Pancreas (tissue), 10 donors: ENCODE data around the gene S100A8. TPM values are rescaled to one million over a fixed set of nuclear protein-coding genes. Genes with fewer than 3 reads are reported as not detected.

Source experiments
- ATAC-seq, 4 donors: fragments of 200-7000 bp; cut with Tn5 transposase; one replicate each; pipeline versions ENCODE4 v1.8.0 to v1.9.1; 2020; ENCODE audit warnings: mild to moderate bottlenecking in 4 of 4, moderate library complexity in 4 of 4
- DNase-seq, 6 donors: peaks; one replicate each; pipeline ENCODE4 v3.0.0-alpha.2; 2020
- FAIRE-seq: peaks from 2 replicates; lab custom pipeline; 2012; peaks lifted over from hg19 to GRCh38; lab: Jason Lieb, UNC
- H3K27ac ChIP-seq, 4 donors: fragments of 200-600 bp; sonication (generic); 1 replicate in 3 of 4; 2 replicates in 1 of 4; pipeline versions ENCODE4 v1.5.0 to v1.8.0; 2020
- H3K27me3 ChIP-seq, 4 donors: fragments of 200-600 bp; one replicate each; pipeline ENCODE4 v1.8.0; 2021
- H3K36me3 ChIP-seq, 3 donors: fragments of 200-600 bp; sonication (generic) in 1 of 3; one replicate each; pipeline versions ENCODE4 v1.5.0 to v1.8.0; 2020 to 2021
- H3K4me1 ChIP-seq, 3 donors: fragments of 200-600 bp; one replicate each; pipeline ENCODE4 v1.8.0; 2021
- H3K4me3 ChIP-seq, 4 donors: fragments of 200-600 bp; sonication (generic) in 2 of 4; one replicate each; pipeline versions ENCODE4 v1.5.0 to v1.8.0; 2020 to 2021
- H3K9me3 ChIP-seq, 4 donors: fragments of 200-600 bp; one replicate each; pipeline ENCODE4 v1.8.0; 2021
- WGBS, 2 donors: extraction: QIAGEN DNeasy Blood & Tissue Kit; methylation state at CpG; one replicate each; pipeline ENCODE4 v1.1.7; 2013; 5-methylcytosine and 5-hydroxymethylcytosine counted together
- intact Hi-C, 3 donors: fragments of 100-400 bp; cut with DNase I; formaldehyde crosslinking; loops; one replicate each; pipeline versions ENCODE4 v1.11.1 to v1.14.2; 2022
- polyA plus RNA-seq, 2 donors: library from polyadenylated mRNA; stranded (reverse); fragments of 200-250 nt; gene quantifications; one replicate each; pipeline ENCODE4 v1.2.3, GENCODE V29; 2013
- total RNA-seq, 6 donors: library from RNA; stranded (reverse); fragmentation: NEBNext Ultra II Directional in 4 of 6; extraction: Animal tissue kit (Norgen Biotek cat#: 25700) in 4 of 6; gene quantifications; one replicate each; pipeline versions ENCODE4 v1.2.1 to v1.2.4, GENCODE V29; 2021 to 2023
- TF ChIP-seq, protein P1 (sequence below), 4 donors: fragments of 200-600 bp; sonication (generic) in 3 of 4; IDR thresholded peaks; one replicate each; pipeline versions ENCODE4 v1.5.0 to v1.8.0; 2021; ENCODE audit warnings: antibody characterized with exemption in 4 of 4
- donor health status: healthy with polysubstance abuse.
- donor health status: DM: no; HTN: no; CAD: no; lungs with moderate emphysema.
- donor health status: DM: no; HTN: no; CAD: no.
- donor health status: control.
- donor health status: control.
- donor health status: Bipolar disorder and iron deficiency.
- donor health status: DM: yes; HTN: yes; CAD: no.
- donor health status: DM: no; HTN: no; CAD: no.
- donor health status: DM: no; HTN: no; CAD: no.
- donor health status: DM: yes; HTN: yes; CAD: no.

S100A8 gene
- total and polyA plus RNA-seq, 8 donors: 2.0 to 41.9 (median 19.7) TPM

DNA sequence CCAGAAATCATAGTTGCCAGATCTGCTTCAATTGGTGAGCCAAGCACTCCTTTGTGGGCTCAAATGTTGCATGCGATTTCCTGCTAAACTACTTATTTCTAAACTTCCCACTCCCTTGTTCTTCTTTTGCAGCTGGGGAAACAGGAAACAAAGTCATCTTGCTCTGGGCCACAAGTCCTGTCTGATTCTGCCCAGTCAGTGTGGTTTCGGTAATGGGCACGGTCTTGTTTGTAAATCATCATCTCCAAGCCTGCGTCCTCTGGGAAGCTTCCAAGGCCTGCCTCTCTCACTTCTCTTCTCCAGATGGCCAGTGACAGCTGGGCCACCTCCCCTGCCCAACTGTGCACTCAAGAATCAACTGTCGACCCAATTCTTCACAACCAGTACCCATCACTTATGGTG lies 4.4 kb downstream of the S100A8 start:
- FAIRE-seq (no peak), ATAC-seq (peak in 2 of 4 donors; percentile 62 to 69), DNase-seq (peak in 1 of 6 donors; percentile 28)
- no peaks in the 10 kb centered on the region for H3K9me3 ChIP-seq
- 65 to 79% methylated on average over 5 of the region's 5 CpGs for WGBS, 2 donors
- TF ChIP-seq, protein P1, sequence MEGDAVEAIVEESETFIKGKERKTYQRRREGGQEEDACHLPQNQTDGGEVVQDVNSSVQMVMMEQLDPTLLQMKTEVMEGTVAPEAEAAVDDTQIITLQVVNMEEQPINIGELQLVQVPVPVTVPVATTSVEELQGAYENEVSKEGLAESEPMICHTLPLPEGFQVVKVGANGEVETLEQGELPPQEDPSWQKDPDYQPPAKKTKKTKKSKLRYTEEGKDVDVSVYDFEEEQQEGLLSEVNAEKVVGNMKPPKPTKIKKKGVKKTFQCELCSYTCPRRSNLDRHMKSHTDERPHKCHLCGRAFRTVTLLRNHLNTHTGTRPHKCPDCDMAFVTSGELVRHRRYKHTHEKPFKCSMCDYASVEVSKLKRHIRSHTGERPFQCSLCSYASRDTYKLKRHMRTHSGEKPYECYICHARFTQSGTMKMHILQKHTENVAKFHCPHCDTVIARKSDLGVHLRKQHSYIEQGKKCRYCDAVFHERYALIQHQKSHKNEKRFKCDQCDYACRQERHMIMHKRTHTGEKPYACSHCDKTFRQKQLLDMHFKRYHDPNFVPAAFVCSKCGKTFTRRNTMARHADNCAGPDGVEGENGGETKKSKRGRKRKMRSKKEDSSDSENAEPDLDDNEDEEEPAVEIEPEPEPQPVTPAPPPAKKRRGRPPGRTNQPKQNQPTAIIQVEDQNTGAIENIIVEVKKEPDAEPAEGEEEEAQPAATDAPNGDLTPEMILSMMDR (IDR thresholded peaks at IDR 0.05): no peak
- no peak overlapping the region for H3K27ac ChIP-seq
- H3K27me3 ChIP-seq: no peaks in the 10 kb centered on the region
- H3K36me3 ChIP-seq: no peaks in the 10 kb centered on the region
- no peaks in the 10 kb centered on the region for H3K4me1 ChIP-seq
- intact Hi-C loops: no loop called here
- no peak overlapping the region for H3K4me3 ChIP-seq

DNA sequence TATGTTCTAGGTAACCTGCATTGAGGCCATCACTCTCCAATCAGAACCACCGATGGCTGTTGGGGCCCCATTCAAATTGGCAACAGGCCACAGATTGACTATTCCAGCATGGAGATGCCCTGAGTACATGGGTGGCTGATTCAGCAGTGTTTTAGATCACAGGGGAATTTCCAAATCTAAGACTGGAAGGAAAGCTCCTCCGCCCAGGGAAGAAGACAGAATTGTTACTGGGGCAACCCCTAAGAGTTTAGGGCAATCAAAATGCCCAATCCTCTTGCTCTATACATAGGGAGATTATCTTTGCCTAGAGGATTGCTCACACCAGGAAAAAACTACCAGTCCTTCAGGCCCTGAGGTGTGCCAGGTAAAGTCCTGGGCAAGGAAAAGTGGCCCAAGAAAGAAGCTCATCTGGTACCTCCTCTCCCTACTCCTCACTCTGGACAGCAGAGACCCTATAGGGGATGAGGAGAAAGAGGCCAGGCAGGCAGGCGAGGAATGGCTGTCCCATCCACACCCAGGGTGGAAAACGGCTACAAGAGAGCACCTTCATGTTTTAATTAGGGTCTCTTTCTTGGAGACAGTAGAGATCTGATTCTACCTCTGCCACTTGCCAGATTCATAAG lies 5.8 kb downstream of the S100A8 start:
- 65% methylated on average over 4 of the region's 4 CpGs for WGBS, 2 donors
- no peak for FAIRE-seq

DNA sequence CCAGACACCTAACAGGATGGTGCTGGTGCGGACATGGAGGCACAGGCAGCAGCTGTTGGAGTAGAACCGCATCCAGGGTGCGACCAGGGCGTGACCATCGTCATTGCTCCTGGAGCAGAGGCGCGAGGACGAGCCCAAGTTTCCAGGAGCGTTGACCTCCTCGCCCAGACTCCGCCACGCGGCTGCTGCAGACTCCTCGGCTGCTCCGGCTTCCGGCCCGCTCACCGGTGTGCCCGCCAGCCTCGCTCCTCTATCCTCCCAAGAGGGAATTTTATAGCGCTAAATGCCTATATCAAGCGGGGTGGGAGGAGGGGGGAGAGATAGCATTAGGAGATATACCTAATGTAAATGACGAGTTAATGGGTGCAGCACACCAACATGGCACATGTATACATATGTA lies 10.2 kb downstream of the S100A8 start:
- H3K27ac ChIP-seq: no peak overlapping the region
- TF ChIP-seq, protein P1 (IDR thresholded peaks at IDR 0.05): no peak
- H3K4me1 ChIP-seq: no peaks in the 10 kb centered on the region
- WGBS, 2 donors: 83 to 89% methylated on average over 23 of the region's 23 CpGs
- no peak overlapping the region for H3K4me3 ChIP-seq
- DNase-seq: no peak
- no peak for FAIRE-seq
- intact Hi-C loops: no loop called here
- no peaks in the 10 kb centered on the region for H3K36me3 ChIP-seq
- H3K27me3 ChIP-seq: no peaks in the 10 kb centered on the region
- no peaks in the 10 kb centered on the region for H3K9me3 ChIP-seq
- no peak for ATAC-seq

More for the DNA sequence above, 5.8 kb downstream of the S100A8 start:
- DNase-seq: no peak
- H3K4me1 ChIP-seq: no peaks in the 10 kb centered on the region
- H3K4me3 ChIP-seq: no peak overlapping the region
- H3K27ac ChIP-seq: no peak overlapping the region
- no peaks in the 10 kb centered on the region for H3K9me3 ChIP-seq
- TF ChIP-seq, protein P1 (IDR thresholded peaks at IDR 0.05): no peak
- H3K27me3 ChIP-seq: no peaks in the 10 kb centered on the region
- no peaks in the 10 kb centered on the region for H3K36me3 ChIP-seq
- intact Hi-C loops: no loop called here
- ATAC-seq: no peak

DNA sequence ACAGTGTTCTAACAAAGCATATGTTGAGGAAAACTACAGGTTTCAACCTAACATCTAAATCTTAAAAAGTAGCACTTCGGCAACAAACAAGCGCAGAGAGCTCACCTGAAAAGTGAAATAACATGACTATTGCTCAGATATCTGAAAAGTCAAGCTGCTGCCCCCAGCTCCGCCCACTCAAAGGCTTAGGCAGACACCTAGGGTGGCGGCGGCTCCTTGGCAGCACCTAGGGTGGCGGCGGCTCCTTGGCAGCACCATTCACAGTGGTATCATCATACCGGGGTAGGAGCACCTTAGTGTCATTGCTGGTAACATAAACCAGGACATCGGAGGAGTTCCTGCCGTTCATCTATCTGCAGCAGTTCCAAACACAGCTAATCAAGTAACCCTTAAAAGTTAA lies 11.3 kb downstream of the S100A8 start:
- no peak for FAIRE-seq
- intact Hi-C loops: no loop called here
- Histone ChIP-seq H3K4me3 (no peak overlapping the region), H3K27ac (no peak overlapping the region), H3K9me3 (no peaks in the 10 kb centered on the region), H3K4me1 (no peaks in the 10 kb centered on the region), H3K27me3 (no peaks in the 10 kb centered on the region), H3K36me3 (no peaks in the 10 kb centered on the region)
- whole genome bisulfite sequencing, 2 donors: 71 to 81% methylated on average over 10 of the region's 10 CpGs
- TF ChIP-seq, protein P1 (IDR thresholded peaks at IDR 0.05): no peak
- no peak for ATAC-seq
- DNase-seq: no peak

DNA sequence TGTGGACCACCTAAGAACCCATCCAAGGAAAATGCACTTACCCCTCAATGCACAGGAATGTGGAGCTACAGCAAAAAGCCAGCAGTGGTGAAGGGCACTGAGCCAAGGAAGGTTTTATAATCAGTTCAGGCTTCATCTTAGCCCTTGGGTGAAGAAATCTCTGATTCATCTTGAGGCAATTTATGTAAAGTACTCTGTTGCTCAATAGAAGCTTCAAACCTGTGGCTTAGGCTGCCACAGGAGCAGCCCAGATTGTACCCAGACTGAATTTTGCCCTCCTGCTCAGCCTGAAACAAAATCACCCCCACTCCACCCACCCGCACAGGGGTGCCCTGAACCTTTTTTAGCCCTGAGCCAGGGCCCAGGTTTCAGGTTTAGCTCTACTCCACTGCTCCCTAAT lies 15.4 kb downstream of the S100A8 start, which contains the start of gene S100A12:
Gene S100A12 (minus strand): TSS at position 111 of the 400 bp plus-strand sequence. CDS start 1,029 bp downstream, outside the sequence.
- peak in 2 of 4 donors; percentile 37 to 55 for ATAC-seq
- FAIRE-seq: no peak
- 72 to 88% methylated on average over 1 of the region's 1 CpG for WGBS, 2 donors
- no peak for DNase-seq
- no peaks in the 10 kb centered on the region for H3K4me1 ChIP-seq
- H3K27me3 ChIP-seq: no peaks in the 10 kb centered on the region
- intact Hi-C loops: no loop called here
- no peak within 1 kb of the TSS for H3K4me3 ChIP-seq
- H3K9me3 ChIP-seq: no peaks in the 10 kb centered on the region
- no peak within 1 kb of the TSS for H3K27ac ChIP-seq
- no peaks in the 10 kb centered on the region for H3K36me3 ChIP-seq
- TF ChIP-seq, protein P1 (IDR thresholded peaks at IDR 0.05): no peak
